Measurements from ENCODE around the gene ORC5. TPM values are rescaled to one million over a fixed set of nuclear protein-coding genes. Genes with fewer than 3 reads are reported as not detected.

ORC5 gene
- polyA plus RNA-seq, 3 donors: 2.8 to 7.9 (median 7.0) TPM

DNA sequence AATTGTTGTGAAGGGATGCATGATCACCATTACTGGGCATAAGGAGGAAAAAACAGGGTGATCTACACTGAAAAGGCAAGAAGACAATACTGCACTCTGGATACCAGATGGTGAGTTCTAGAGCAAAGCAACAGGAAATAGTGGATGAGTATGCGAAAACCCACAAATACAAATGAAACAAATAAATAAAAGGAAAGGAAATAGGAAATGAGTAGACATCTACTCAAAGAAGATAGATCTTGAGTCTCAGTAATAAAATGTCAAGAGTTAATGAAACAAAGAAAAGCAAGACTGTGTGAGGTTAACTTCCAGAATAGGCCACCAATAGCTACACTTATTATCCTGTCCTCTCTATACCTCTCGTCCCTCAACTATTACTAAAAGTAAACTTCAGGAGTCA, 11.7 kb downstream of the ORC5 start:
- Histone ChIP-seq H3K36me3 (replicated peaks in 1 of 2; ENCODE audit: control insufficient read depth in 1 of 2, insufficient read depth in 2 of 2, low read length in 2 of 2) (peaks cover 68 to 92% of the 10 kb centered on the region in 2 donors), H3K27ac (ENCODE audit: low read depth in 1 of 2, low read length in 2 of 2) (no peak overlapping the region), H4K20me1 (ENCODE audit: insufficient read depth, low read length) (no peaks in the 10 kb centered on the region), H2AFZ (ENCODE audit: insufficient read depth, low read depth, low read length, poor library complexity, severe bottlenecking) (no peak overlapping the region), H3K9ac (ENCODE audit: insufficient read depth, low read length, poor library complexity, severe bottlenecking) (no peak overlapping the region), H3K4me2 (replicated peaks; ENCODE audit: extremely low read depth, low read length, poor library complexity, severe bottlenecking) (no peak overlapping the region), H3K4me3 (replicated peaks in 1 of 3; ENCODE audit: low read depth in 2 of 3, low read length in 3 of 3) (no peak overlapping the region), H3K4me1 (ENCODE audit: control insufficient read depth in 1 of 2, insufficient read depth in 2 of 2, low read length in 2 of 2) (no peaks in the 10 kb centered on the region), H3K79me2 (ENCODE audit: insufficient read depth, low read length) (no peaks in the 10 kb centered on the region), H3K9me3 (replicated peaks in 1 of 2; ENCODE audit: control insufficient read depth in 1 of 2, insufficient read depth in 1 of 2, low read length in 2 of 2) (peaks cover 8% of the 10 kb centered on the region in 2 donors), H3K27me3 (ENCODE audit: control insufficient read depth in 2 of 2, insufficient read depth in 2 of 2, low read length in 2 of 2) (no peaks in the 10 kb centered on the region)
- Mint-ChIP-seq H3K27ac (no peak overlapping the region), H3K9me3 (peaks cover 6 to 24% (median 10%) of the 10 kb centered on the region in 7 donors), H3K36me3 (peaks cover 78 to 86% of the 10 kb centered on the region in 2 donors), H3K27me3 (ENCODE audit: low read depth in 3 of 3) (no peaks in the 10 kb centered on the region), H3K4me3 (no peak overlapping the region), H3K4me1 (no peaks in the 10 kb centered on the region)
- no CpG with 5 or more reads among the region's 2 CpGs for WGBS (ENCODE audit: insufficient coverage)
- TF ChIP-seq, protein P1, sequence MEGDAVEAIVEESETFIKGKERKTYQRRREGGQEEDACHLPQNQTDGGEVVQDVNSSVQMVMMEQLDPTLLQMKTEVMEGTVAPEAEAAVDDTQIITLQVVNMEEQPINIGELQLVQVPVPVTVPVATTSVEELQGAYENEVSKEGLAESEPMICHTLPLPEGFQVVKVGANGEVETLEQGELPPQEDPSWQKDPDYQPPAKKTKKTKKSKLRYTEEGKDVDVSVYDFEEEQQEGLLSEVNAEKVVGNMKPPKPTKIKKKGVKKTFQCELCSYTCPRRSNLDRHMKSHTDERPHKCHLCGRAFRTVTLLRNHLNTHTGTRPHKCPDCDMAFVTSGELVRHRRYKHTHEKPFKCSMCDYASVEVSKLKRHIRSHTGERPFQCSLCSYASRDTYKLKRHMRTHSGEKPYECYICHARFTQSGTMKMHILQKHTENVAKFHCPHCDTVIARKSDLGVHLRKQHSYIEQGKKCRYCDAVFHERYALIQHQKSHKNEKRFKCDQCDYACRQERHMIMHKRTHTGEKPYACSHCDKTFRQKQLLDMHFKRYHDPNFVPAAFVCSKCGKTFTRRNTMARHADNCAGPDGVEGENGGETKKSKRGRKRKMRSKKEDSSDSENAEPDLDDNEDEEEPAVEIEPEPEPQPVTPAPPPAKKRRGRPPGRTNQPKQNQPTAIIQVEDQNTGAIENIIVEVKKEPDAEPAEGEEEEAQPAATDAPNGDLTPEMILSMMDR (IDR thresholded peaks at IDR 0.05): no peak
- intact Hi-C loops (cut with micrococcal nuclease): no loop called here
- DNase-seq: no peak

DNA sequence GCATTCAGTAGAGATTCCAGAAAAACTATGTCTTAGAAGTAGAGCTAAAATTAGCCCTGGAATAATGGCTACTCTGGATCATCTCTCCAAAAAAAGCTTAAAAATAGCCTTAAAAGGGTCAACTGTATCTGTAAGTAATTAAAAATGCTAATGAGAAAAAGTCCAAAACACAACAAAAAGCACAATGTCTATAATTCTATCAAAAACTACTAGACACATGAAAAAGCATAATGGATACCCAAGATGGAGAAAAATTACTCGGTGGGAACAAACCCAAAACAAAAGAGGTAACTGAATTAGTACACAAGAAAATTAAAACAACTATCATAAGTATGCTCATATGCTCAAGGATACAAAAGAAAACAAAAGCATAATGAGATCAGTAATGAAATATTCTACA, 15.4 kb downstream of the ORC5 start:
- H3K4me3 ChIP-seq (replicated peaks in 1 of 3; ENCODE audit: low read depth in 2 of 3, low read length in 3 of 3): no peak overlapping the region
- no peaks in the 10 kb centered on the region for H3K79me2 ChIP-seq (ENCODE audit: insufficient read depth, low read length)
- H3K36me3 ChIP-seq (replicated peaks in 1 of 2; ENCODE audit: control insufficient read depth in 1 of 2, insufficient read depth in 2 of 2, low read length in 2 of 2): peaks cover 64 to 93% of the 10 kb centered on the region in 2 donors
- no peak overlapping the region for H3K9ac ChIP-seq (ENCODE audit: insufficient read depth, low read length, poor library complexity, severe bottlenecking)
- Mint-ChIP-seq H3K4me3 (no peak overlapping the region), H3K4me1 (no peaks in the 10 kb centered on the region), H3K27me3 (ENCODE audit: low read depth in 3 of 3) (no peaks in the 10 kb centered on the region), H3K36me3 (peaks cover 74 to 84% of the 10 kb centered on the region in 2 donors), H3K27ac (no peak overlapping the region), H3K9me3 (peaks cover 6 to 15% (median 9%) of the 10 kb centered on the region in 7 donors)
- intact Hi-C loops (cut with micrococcal nuclease): no loop called here
- TF ChIP-seq, protein P1 (IDR thresholded peaks at IDR 0.05): no peak
- H3K4me2 ChIP-seq (replicated peaks; ENCODE audit: extremely low read depth, low read length, poor library complexity, severe bottlenecking): no peak overlapping the region
- WGBS (ENCODE audit: insufficient coverage): no CpG with 5 or more reads among the region's 1 CpG
- H4K20me1 ChIP-seq (ENCODE audit: insufficient read depth, low read length): no peaks in the 10 kb centered on the region
- no peaks in the 10 kb centered on the region for H3K27me3 ChIP-seq (ENCODE audit: control insufficient read depth in 2 of 2, insufficient read depth in 2 of 2, low read length in 2 of 2)
- no peaks in the 10 kb centered on the region for H3K4me1 ChIP-seq (ENCODE audit: control insufficient read depth in 1 of 2, insufficient read depth in 2 of 2, low read length in 2 of 2)
- H3K9me3 ChIP-seq (replicated peaks in 1 of 2; ENCODE audit: control insufficient read depth in 1 of 2, insufficient read depth in 1 of 2, low read length in 2 of 2): peaks cover 10 to 15% of the 10 kb centered on the region in 2 donors
- no peak overlapping the region for H3K27ac ChIP-seq (ENCODE audit: low read depth in 1 of 2, low read length in 2 of 2)
- DNase-seq: no peak
- no peak overlapping the region for H2AFZ ChIP-seq (ENCODE audit: insufficient read depth, low read depth, low read length, poor library complexity, severe bottlenecking)
